Astrocyte of the spinal cord (primary cell): ENCODE data around the gene SNRPF.

Experiments used
- DNase-seq: peaks from one replicate; pipeline ENCODE4 v3.0.0; 2011; ENCODE audit warnings: low read depth, low spot score
- H3K4me3 ChIP-seq: 2 replicates; pipeline ENCODE4 v1.5.1; 2011; ENCODE audit warnings: low read depth, mild to moderate bottlenecking, low read length, moderate library complexity
- in situ Hi-C: cut with HindIII; loops from 2 replicates; pipeline ENCODE4 v1.10.0; 2017; ENCODE audit warnings: low sequenced_read_pairs
- TF ChIP-seq, protein P1 (sequence below): IDR thresholded peaks from 2 replicates; pipeline ENCODE4 v1.5.1; 2012; ENCODE audit warnings: low read depth, mild to moderate bottlenecking, low read length, inconsistent platforms

Gene SNRPF

DNA sequence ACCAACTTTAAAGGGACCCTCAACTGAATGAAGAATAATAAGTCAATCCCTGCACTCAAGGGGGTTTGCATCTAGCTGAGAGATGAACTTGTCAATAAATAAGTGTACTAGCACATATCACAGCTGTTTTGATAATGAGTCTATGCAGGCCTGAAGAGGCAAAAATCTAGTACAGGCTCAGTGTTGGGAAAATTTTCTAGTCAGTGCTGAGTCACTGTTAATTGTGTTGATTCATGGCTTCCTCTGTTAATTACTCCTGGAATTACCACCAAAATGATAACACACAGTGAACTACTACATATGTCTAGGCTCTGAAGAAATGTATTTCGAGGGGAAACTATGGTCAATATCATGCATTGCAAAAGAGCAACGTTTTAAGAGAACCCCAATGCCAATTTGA lies 18.9 kb downstream of the SNRPF start:
- H3K4me3 ChIP-seq: no peak overlapping the region
- DNase-seq: no peak
- in situ Hi-C loops: no loop called here
- TF ChIP-seq, protein P1, sequence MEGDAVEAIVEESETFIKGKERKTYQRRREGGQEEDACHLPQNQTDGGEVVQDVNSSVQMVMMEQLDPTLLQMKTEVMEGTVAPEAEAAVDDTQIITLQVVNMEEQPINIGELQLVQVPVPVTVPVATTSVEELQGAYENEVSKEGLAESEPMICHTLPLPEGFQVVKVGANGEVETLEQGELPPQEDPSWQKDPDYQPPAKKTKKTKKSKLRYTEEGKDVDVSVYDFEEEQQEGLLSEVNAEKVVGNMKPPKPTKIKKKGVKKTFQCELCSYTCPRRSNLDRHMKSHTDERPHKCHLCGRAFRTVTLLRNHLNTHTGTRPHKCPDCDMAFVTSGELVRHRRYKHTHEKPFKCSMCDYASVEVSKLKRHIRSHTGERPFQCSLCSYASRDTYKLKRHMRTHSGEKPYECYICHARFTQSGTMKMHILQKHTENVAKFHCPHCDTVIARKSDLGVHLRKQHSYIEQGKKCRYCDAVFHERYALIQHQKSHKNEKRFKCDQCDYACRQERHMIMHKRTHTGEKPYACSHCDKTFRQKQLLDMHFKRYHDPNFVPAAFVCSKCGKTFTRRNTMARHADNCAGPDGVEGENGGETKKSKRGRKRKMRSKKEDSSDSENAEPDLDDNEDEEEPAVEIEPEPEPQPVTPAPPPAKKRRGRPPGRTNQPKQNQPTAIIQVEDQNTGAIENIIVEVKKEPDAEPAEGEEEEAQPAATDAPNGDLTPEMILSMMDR: no peak

DNA sequence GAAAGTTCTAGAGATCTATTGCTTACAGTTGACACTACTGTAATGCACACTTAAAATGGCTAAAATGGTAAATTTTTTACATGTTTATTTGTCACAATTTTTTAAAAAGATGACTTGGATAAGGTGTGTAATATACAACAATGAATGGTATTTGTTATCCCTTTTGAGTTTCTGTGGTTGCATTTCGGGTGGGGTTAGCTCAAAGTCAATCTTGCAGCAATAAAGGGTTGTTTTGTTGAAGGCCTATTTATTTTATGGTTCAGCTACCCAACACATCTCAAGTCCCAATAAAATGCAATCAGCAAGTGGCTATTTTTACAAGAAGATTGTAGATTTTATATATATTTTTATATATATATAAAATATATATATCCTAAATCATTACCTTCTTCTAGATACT lies 22.1 kb downstream of the SNRPF start:
- in situ Hi-C loops: no loop called here
- DNase-seq: no peak
- H3K4me3 ChIP-seq: no peak overlapping the region
- TF ChIP-seq, protein P1: no peak

DNA sequence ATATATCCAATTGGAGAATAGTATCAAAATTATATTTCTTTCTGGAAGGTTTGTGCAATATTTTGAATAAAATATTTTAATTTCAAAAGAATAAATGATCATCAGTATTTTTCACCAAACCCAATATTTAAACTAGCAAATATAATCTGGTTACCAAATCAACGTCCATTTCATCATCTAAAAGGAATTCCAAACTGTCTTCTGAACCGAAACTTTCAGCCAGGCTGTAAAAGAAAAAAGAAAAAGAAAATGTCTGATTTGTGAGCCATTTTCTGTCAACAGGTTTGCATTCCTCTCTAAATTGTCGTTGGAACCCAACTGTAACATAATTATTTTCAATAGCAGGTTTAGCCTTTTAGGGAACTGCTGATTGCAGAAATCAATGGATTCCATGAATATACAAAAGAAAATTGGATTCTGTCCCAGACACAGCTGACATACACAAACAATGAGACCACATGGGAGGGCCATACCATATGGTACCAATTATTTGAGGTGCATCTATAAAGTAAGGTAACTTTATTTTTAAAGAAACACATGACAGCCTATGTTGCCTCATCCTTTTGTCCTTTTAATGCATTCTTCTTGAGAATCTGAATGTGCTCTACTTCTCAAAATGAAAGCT lies 22.7 kb downstream of the SNRPF start:
- no peak overlapping the region for H3K4me3 ChIP-seq
- in situ Hi-C loops: no loop called here
- DNase-seq: peak; percentile 62
- TF ChIP-seq, protein P1: no peak

DNA sequence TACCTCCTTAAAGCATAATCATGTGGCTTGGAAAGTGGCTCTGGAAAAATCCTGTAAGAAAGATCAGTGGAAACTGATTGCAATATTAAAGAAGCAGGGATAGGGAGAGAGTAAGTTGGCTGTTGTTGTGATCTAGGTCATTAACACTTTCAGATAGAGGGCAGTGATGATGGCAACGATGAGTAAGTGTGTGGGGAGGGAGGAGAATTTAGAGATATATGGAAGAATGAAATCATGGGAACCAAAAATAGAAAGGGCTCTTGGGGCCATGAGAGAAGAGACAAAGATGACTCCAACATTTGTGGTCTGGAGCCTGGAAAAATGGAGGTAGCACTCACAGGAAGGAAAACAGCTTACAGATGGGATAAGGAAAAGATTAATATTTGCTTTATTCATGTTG lies 23.3 kb downstream of the SNRPF start:
- DNase-seq: peak; percentile 23
- in situ Hi-C loops: no loop called here
- no peak overlapping the region for H3K4me3 ChIP-seq
- TF ChIP-seq, protein P1: no peak

DNA sequence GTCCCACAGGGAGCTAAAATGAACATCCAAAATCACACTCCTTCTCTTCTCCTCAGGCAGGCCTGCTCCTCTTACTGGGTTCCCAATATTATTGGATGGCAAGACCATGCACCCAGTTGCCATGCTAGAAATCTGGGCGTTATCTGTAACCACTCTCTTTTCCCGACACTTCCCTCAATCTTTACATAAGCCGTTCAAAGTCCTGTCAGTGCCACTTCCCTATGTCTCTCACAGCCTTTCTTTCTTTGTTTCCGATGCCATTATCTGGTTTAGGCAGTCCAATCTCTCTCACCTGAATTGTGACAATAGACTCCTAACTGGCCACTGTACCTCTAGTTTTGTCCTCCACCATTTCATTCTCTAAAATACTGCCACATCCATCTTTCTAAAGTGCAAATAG lies 24.1 kb downstream of the SNRPF start:
- in situ Hi-C loops: no loop called here
- TF ChIP-seq, protein P1: no peak

DNA sequence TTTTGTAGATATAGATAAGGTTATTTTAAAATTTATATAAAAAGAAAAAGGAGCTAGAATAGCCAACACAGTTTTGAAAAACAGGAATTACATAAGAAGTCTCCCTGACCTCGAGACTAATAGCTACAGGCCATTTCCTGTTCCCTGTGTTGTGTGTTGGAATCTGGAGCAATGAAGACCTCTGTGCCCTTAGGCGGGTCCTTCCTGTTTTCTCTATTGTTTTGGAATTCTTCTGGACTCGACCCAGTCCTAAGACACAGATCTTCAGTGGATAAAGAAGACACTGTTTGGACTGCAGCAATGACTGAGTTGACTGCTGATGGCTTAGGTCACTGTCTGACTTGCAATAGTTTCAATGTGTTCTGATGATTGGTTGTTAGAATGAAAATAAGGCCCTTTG lies 26.2 kb downstream of the SNRPF start:
- in situ Hi-C loops: no loop called here
- no peak overlapping the region for H3K4me3 ChIP-seq
- no peak for DNase-seq
- TF ChIP-seq, protein P1: no peak

More for the DNA sequence above, 24.1 kb downstream of the SNRPF start:
- no peak overlapping the region for H3K4me3 ChIP-seq
- no peak for DNase-seq
